Liver (tissue), 9 donors: ENCODE results near the gene CNPY3. TPM values are rescaled to one million over a fixed set of nuclear protein-coding genes. Genes with fewer than 3 reads are reported as not detected.

Source experiments
- DNase-seq: peaks from one replicate; pipeline ENCODE4 v3.0.0-alpha.2; 2017; ENCODE audit warnings: low spot score
- H3K27ac ChIP-seq, 2 donors: one replicate each; pipeline ENCODE4 v1.7.0; 2013; ENCODE audit warnings: inconsistent platforms in 2 of 2, low read length in 2 of 2, control low read depth in 1 of 2, low read depth in 1 of 2, mild to moderate bottlenecking in 1 of 2
- H3K27me3 ChIP-seq, 4 donors: one replicate each; pipeline versions ENCODE4 v1.6.1 to v1.7.0; 2013; ENCODE audit warnings: low read length in 3 of 4, inconsistent platforms in 1 of 4, mild to moderate bottlenecking in 1 of 4, moderate library complexity in 1 of 4; ENCODE audit not compliant: control insufficient read depth in 4 of 4, insufficient read depth in 4 of 4
- H3K36me3 ChIP-seq, 4 donors: one replicate each; pipeline versions ENCODE4 v1.6.1 to v1.7.0; 2013; ENCODE audit warnings: low read length in 3 of 4, mild to moderate bottlenecking in 3 of 4, low read depth in 1 of 4, moderate library complexity in 1 of 4; ENCODE audit not compliant: control insufficient read depth in 4 of 4, insufficient read depth in 3 of 4
- H3K4me1 ChIP-seq, 4 donors: one replicate each; pipeline versions ENCODE4 v1.6.1 to v1.7.0; 2013; ENCODE audit warnings: low read length in 3 of 4, mild to moderate bottlenecking in 3 of 4, moderate library complexity in 1 of 4; ENCODE audit not compliant: control insufficient read depth in 4 of 4, insufficient read depth in 4 of 4
- H3K4me3 ChIP-seq, 3 donors: one replicate each; pipeline versions ENCODE4 v1.6.1 to v1.7.0; 2013; ENCODE audit warnings: low read length in 3 of 3, control low read depth in 1 of 3, low read depth in 1 of 3, mild to moderate bottlenecking in 1 of 3
- H3K9ac ChIP-seq, 2 donors: one replicate each; pipeline ENCODE4 v1.7.0; 2013; ENCODE audit warnings: low read length in 2 of 2, mild to moderate bottlenecking in 2 of 2, moderate library complexity in 2 of 2, control low read depth in 1 of 2, low read depth in 1 of 2
- H3K9me3 ChIP-seq, 4 donors: one replicate each; pipeline versions ENCODE4 v1.6.1 to v1.7.0; 2013; ENCODE audit warnings: low read length in 3 of 4; ENCODE audit not compliant: control insufficient read depth in 4 of 4
- EGR1 ChIP-seq, 2 donors: IDR thresholded peaks; 2 replicates each; pipeline ENCODE4 v1.6.1; 2016 to 2018; ENCODE audit warnings: antibody characterized with exemption in 2 of 2, low read depth in 2 of 2
- FOXA2 ChIP-seq: IDR thresholded peaks from 2 replicates; pipeline ENCODE4 v1.6.1; 2016; ENCODE audit warnings: antibody characterized with exemption
- GABPA ChIP-seq, 2 donors: IDR thresholded peaks in 1 of 2; conservative IDR thresholded peaks in 1 of 2; 2 replicates each; pipeline ENCODE4 v1.6.1; 2016; ENCODE audit warnings: antibody characterized with exemption in 2 of 2, mild to moderate bottlenecking in 1 of 2, moderate library complexity in 1 of 2
- HNF4A ChIP-seq, 2 donors: conservative IDR thresholded peaks; 2 replicates each; pipeline ENCODE4 v1.6.1; 2016; ENCODE audit warnings: antibody characterized with exemption in 2 of 2, mild to moderate bottlenecking in 2 of 2
- HNF4G ChIP-seq: IDR thresholded peaks from 2 replicates; pipeline ENCODE4 v1.6.1; 2016; ENCODE audit warnings: antibody characterized with exemption
- RAD21 ChIP-seq, 2 donors: IDR thresholded peaks; 2 replicates each; pipeline ENCODE4 v1.6.1; 2016; ENCODE audit warnings: antibody characterized with exemption in 2 of 2, mild to moderate bottlenecking in 2 of 2
- RXRA ChIP-seq, 2 donors: IDR thresholded peaks; 2 replicates each; pipeline ENCODE4 v1.6.1; 2017 to 2018; ENCODE audit warnings: antibody characterized with exemption in 2 of 2, mild to moderate bottlenecking in 1 of 2
- YY1 ChIP-seq: IDR thresholded peaks from 2 replicates; pipeline ENCODE4 v1.6.1; 2016; ENCODE audit warnings: antibody characterized with exemption, mild to moderate bottlenecking
- WGBS: extraction: QIAGEN DNeasy Blood & Tissue Kit; methylation state at CpG from one replicate; pipeline ENCODE4 v1.1.7; 2013; 5-methylcytosine and 5-hydroxymethylcytosine counted together
- polyA plus RNA-seq, 2 donors: library from polyadenylated mRNA; stranded (reverse) in 1 of 2; unstranded in 1 of 2; fragments of 200-250 nt in 1 of 2; fragments of >200 nt in 1 of 2; fragmentation: Nextera tagmentation in 1 of 2; extraction: Ambion mirVana in 1 of 2; gene quantifications; one replicate each; pipeline versions ENCODE4 v1.2.1 to v1.2.3, GENCODE V29; 2013 to 2015
- total RNA-seq, 2 donors: library from RNA; depleted of rRNA; stranded (reverse); fragments of >200 nt; gene quantifications; one replicate each; pipeline ENCODE4 v1.2.3, GENCODE V29; 2014
- TF ChIP-seq, protein P1 (sequence below): IDR thresholded peaks from 2 replicates; pipeline ENCODE4 v1.6.1; 2016; ENCODE audit warnings: antibody characterized with exemption, mild to moderate bottlenecking
- TF ChIP-seq, protein P2 (sequence below): IDR thresholded peaks from 2 replicates; pipeline ENCODE4 v1.6.1; 2016; ENCODE audit warnings: antibody characterized with exemption
- TF ChIP-seq, protein P3 (sequence below): IDR thresholded peaks from 2 replicates; pipeline ENCODE4 v1.6.1; 2016; ENCODE audit warnings: antibody characterized with exemption
- donor health status: healthy.
- donor health status: healthy.
- donor health status: healthy.
- donor health status: healthy.
- donor health status: healthy.

CNPY3 gene
- total and polyA plus RNA-seq, 4 donors, result 17.2 to 41.0 (median 27.2) TPM

DNA sequence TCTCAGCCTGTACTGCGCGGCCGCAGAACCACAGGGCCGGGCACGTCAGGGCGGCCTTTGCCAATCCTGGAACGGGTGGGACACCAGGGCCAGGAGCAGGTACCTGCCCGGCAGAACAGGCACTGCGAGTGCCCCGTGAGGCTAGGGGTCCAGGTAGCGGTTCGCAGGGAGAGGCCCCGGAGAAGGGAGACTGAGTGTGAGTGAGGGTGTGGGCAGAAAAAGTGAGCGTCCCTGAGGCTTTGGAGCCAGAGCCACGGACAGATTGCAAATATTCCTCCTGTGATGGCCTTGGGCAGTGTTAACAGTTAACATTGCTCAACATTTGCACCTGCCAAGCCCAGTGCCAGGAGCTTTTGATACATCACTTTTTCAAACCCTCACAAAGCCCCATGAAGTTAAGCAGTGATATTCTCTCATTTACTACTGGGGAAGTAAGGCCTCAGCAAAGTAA is 31.8 kb downstream of the CNPY3 start:
- TF ChIP-seq RXRA (IDR thresholded peaks at IDR 0.05), result peak; percentile 29 to 42
- TF ChIP-seq YY1, result peak; percentile 2
- peak in 1 of 2 donors; percentile 42 for TF ChIP-seq RAD21 (IDR thresholded peaks at IDR 0.05)
- TF ChIP-seq, protein P1, sequence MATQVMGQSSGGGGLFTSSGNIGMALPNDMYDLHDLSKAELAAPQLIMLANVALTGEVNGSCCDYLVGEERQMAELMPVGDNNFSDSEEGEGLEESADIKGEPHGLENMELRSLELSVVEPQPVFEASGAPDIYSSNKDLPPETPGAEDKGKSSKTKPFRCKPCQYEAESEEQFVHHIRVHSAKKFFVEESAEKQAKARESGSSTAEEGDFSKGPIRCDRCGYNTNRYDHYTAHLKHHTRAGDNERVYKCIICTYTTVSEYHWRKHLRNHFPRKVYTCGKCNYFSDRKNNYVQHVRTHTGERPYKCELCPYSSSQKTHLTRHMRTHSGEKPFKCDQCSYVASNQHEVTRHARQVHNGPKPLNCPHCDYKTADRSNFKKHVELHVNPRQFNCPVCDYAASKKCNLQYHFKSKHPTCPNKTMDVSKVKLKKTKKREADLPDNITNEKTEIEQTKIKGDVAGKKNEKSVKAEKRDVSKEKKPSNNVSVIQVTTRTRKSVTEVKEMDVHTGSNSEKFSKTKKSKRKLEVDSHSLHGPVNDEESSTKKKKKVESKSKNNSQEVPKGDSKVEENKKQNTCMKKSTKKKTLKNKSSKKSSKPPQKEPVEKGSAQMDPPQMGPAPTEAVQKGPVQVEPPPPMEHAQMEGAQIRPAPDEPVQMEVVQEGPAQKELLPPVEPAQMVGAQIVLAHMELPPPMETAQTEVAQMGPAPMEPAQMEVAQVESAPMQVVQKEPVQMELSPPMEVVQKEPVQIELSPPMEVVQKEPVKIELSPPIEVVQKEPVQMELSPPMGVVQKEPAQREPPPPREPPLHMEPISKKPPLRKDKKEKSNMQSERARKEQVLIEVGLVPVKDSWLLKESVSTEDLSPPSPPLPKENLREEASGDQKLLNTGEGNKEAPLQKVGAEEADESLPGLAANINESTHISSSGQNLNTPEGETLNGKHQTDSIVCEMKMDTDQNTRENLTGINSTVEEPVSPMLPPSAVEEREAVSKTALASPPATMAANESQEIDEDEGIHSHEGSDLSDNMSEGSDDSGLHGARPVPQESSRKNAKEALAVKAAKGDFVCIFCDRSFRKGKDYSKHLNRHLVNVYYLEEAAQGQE, result peak; percentile 14
- no peak for TF ChIP-seq FOXA2
- TF ChIP-seq GABPA (IDR thresholded peaks at IDR 0.05 in 1 of 2, conservative IDR thresholded peaks at IDR 0.05 in 1 of 2), result peak in 1 of 2 donors; percentile 22
- TF ChIP-seq HNF4G, result no peak
- peak in 1 of 2 donors; percentile 41 for TF ChIP-seq HNF4A (conservative IDR thresholded peaks at IDR 0.05)
- no peak for TF ChIP-seq EGR1 (IDR thresholded peaks at IDR 0.05; ENCODE audit: low read depth in 2 of 2)
- TF ChIP-seq, protein P2, sequence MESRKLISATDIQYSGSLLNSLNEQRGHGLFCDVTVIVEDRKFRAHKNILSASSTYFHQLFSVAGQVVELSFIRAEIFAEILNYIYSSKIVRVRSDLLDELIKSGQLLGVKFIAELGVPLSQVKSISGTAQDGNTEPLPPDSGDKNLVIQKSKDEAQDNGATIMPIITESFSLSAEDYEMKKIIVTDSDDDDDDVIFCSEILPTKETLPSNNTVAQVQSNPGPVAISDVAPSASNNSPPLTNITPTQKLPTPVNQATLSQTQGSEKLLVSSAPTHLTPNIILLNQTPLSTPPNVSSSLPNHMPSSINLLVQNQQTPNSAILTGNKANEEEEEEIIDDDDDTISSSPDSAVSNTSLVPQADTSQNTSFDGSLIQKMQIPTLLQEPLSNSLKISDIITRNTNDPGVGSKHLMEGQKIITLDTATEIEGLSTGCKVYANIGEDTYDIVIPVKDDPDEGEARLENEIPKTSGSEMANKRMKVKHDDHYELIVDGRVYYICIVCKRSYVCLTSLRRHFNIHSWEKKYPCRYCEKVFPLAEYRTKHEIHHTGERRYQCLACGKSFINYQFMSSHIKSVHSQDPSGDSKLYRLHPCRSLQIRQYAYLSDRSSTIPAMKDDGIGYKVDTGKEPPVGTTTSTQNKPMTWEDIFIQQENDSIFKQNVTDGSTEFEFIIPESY, result no peak
- Histone ChIP-seq H3K4me3 (peak overlapping the region; percentile 69 to 84 (median 80)), H3K9ac (peak overlapping the region in 1 of 2 donors; percentile 8), H3K27me3 (no peaks in the 10 kb centered on the region), H3K9me3 (no peaks in the 10 kb centered on the region), H3K36me3 (peaks cover 6 to 30% (median 19%) of the 10 kb centered on the region in 4 donors), H3K27ac (peak overlapping the region; percentile 84 to 94), H3K4me1 (peaks cover 3 to 32% (median 26%) of the 10 kb centered on the region in 4 donors)
- 17% methylated on average over 15 of the region's 15 CpGs for WGBS
- DNase-seq, result no peak

DNA sequence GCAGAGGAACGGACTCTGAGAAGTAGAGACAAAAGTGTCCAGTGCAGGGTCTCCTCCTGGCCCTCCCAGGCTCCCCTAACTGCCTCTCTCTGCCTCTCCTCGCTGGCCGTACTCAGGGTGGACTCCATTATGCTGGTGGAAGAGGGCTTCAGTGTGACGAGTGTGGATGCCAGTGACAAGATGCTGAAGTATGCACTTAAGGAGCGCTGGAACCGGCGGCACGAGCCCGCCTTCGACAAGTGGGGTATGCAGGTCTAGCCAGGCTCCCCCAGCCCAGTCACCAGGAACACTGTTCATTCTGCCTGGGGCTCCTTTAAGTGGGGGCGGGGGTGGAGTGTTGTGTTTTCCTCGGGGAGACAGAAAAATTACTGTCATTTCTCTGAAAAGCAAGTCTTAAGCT is 32.8 kb downstream of the CNPY3 start:
- 88% methylated on average over 12 of the region's 12 CpGs for WGBS
- H3K27me3 ChIP-seq, result no peaks in the 10 kb centered on the region
- DNase-seq, result no peak
- H3K4me1 ChIP-seq, result peaks cover 3 to 32% (median 26%) of the 10 kb centered on the region in 4 donors
- H3K9ac ChIP-seq, result no peak overlapping the region
- peak overlapping the region in 1 of 2 donors; percentile 10 for H3K27ac ChIP-seq
- TF ChIP-seq, protein P2, result no peak
- TF ChIP-seq HNF4G, result no peak
- no peak for TF ChIP-seq HNF4A (conservative IDR thresholded peaks at IDR 0.05)
- no peak for TF ChIP-seq YY1
- TF ChIP-seq, protein P3, sequence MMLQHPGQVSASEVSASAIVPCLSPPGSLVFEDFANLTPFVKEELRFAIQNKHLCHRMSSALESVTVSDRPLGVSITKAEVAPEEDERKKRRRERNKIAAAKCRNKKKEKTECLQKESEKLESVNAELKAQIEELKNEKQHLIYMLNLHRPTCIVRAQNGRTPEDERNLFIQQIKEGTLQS, result no peak
- no peak overlapping the region for H3K4me3 ChIP-seq
- H3K9me3 ChIP-seq, result no peaks in the 10 kb centered on the region
- H3K36me3 ChIP-seq, result peaks cover 6 to 37% (median 23%) of the 10 kb centered on the region in 4 donors
